GM18507 (cell line): ENCODE data around the gene KIF4A.
"Not testable (repeated sequence)": the region's sequence is repeated elsewhere in the genome, so short reads cannot be mapped to it uniquely, and the experiment has no call there.

Experiments used
- DNase-seq: peaks from one replicate; pipeline ENCODE4 v3.0.0; 2011; ENCODE audit warnings: low read depth; ENCODE audit not compliant: insufficient read length; ENCODE audit errors: extremely low spot score
- FAIRE-seq: peaks from 2 replicates; lab custom pipeline; 2011; peaks lifted over from hg19 to GRCh38; lab: Jason Lieb, UNC

Gene KIF4A

GRCh38 chrX:70353514-70353913, 63.6 kb downstream of the KIF4A start:
- FAIRE-seq (no peak), DNase-seq (no peak)

- FAIRE-seq = no peak
- DNase-seq = no peak
Measured at GRCh38 chrX:70354716-70355115, 64.8 kb downstream of the KIF4A start.

- DNase-seq (no peak), FAIRE-seq (no peak)
Measured at GRCh38 chrX:70359458-70359857, 69.6 kb downstream of the KIF4A start.

GRCh38 chrX:70360366-70360765, 70.5 kb downstream of the KIF4A start:
- DNase-seq (no peak), FAIRE-seq (no peak)

GRCh38 chrX:70368731-70369130, 78.8 kb downstream of the KIF4A start:
- not testable (repeated sequence) for DNase-seq, FAIRE-seq

- FAIRE-seq = peak; percentile 74
Measured at GRCh38 chrX:70386235-70386634, 96.3 kb downstream of the KIF4A start.

GRCh38 chrX:70398899-70399298, 109.0 kb downstream of the KIF4A start:
- FAIRE-seq = no peak
- no peak for DNase-seq

More at GRCh38 chrX:70386235-70386634, 96.3 kb downstream of the KIF4A start:
- DNase-seq = no peak

- DNase-seq, FAIRE-seq: not testable (repeated sequence)
Measured at GRCh38 chrX:70400181-70400580, 110.3 kb downstream of the KIF4A start.

- FAIRE-seq = no peak
- no peak for DNase-seq
Measured at GRCh38 chrX:70402721-70403120, 112.8 kb downstream of the KIF4A start.

GRCh38 chrX:70405003-70405402, 115.1 kb downstream of the KIF4A start:
- FAIRE-seq (no peak), DNase-seq (no peak)

GRCh38 chrX:70410921-70411320, 121.0 kb downstream of the KIF4A start:
- DNase-seq = no peak
- no peak for FAIRE-seq

GRCh38 chrX:70411475-70411874, 121.6 kb downstream of the KIF4A start:
- FAIRE-seq (peak; percentile 38), DNase-seq (no peak)

- FAIRE-seq = no peak
- DNase-seq = no peak
Measured at GRCh38 chrX:70421618-70422017, 131.7 kb downstream of the KIF4A start.

GRCh38 chrX:70422851-70423341, 133.0 kb downstream of the KIF4A start, which contains the start of gene GDPD2:
Gene GDPD2 (plus strand): TSS chrX:70423314. CDS start chrX:70424985, 1,671 bp downstream.
- FAIRE-seq = no peak
- no peak for DNase-seq

GRCh38 chrX:70423936-70424675, 134.2 kb downstream of the KIF4A start:
- DNase-seq (no peak), FAIRE-seq (no peak)

- FAIRE-seq (no peak), DNase-seq (no peak)
Measured at GRCh38 chrX:70424801-70425200, 134.9 kb downstream of the KIF4A start.

- FAIRE-seq (no peak), DNase-seq (no peak)
Measured at GRCh38 chrX:70426286-70427278, 136.7 kb downstream of the KIF4A start.

GRCh38 chrX:70427365-70427764, 137.5 kb downstream of the KIF4A start:
- FAIRE-seq (no peak), DNase-seq (no peak)

GRCh38 chrX:70429759-70430158, 139.9 kb downstream of the KIF4A start:
- DNase-seq (no peak), FAIRE-seq (no peak)
